GM21447 (cell line): ENCODE data around the gene DUSP6.

Experiments
- ATAC-seq: cut with Tn5 transposase; IDR thresholded peaks from one replicate; pipeline ENCODE4 v1.9.1; 2021; ENCODE audit not compliant: unreplicated experiment

DUSP6 gene

GRCh38 chr12:89373763-89374572 lies 21.7 kb upstream of the DUSP6 start:
- no peak for ATAC-seq

- ATAC-seq, result no peak
These were observed 20.5 kb upstream of the DUSP6 start for GRCh38 chr12:89372584-89373370.

- no peak for ATAC-seq
These were observed 18.5 kb upstream of the DUSP6 start for GRCh38 chr12:89370850-89371249.

GRCh38 chr12:89370421-89370831 lies 18.1 kb upstream of the DUSP6 start:
- no peak for ATAC-seq

- no peak for ATAC-seq
These were observed 16.9 kb upstream of the DUSP6 start for GRCh38 chr12:89369166-89369565.

- no peak for ATAC-seq
These were observed 16.1 kb upstream of the DUSP6 start for GRCh38 chr12:89368391-89368790.

GRCh38 chr12:89366676-89367364 lies 14.5 kb upstream of the DUSP6 start:
- ATAC-seq, result no peak

GRCh38 chr12:89364631-89365030 lies 12.3 kb upstream of the DUSP6 start:
- no peak for ATAC-seq

- no peak for ATAC-seq
These were observed 11.8 kb upstream of the DUSP6 start for GRCh38 chr12:89364058-89364457.

GRCh38 chr12:89363582-89363981 lies 11.3 kb upstream of the DUSP6 start:
- ATAC-seq, result no peak

GRCh38 chr12:89363084-89363483 lies 10.8 kb upstream of the DUSP6 start:
- ATAC-seq, result no peak

- no peak for ATAC-seq
These were observed 7.3 kb upstream of the DUSP6 start for GRCh38 chr12:89359615-89360014.

GRCh38 chr12:89358805-89359204 lies 6.5 kb upstream of the DUSP6 start:
- ATAC-seq, result no peak

- ATAC-seq, result no peak
These were observed 5.0 kb upstream of the DUSP6 start for GRCh38 chr12:89357297-89357730.

GRCh38 chr12:89356069-89356665 lies 3.9 kb upstream of the DUSP6 start:
- no peak for ATAC-seq

- no peak for ATAC-seq
These were observed 3.2 kb upstream of the DUSP6 start for GRCh38 chr12:89355243-89356068.

- ATAC-seq, result no peak
These were observed 2.3 kb upstream of the DUSP6 start for GRCh38 chr12:89354612-89355067.

GRCh38 chr12:89353823-89354611 lies 1.7 kb upstream of the DUSP6 start:
- peak; percentile 34 for ATAC-seq

GRCh38 chr12:89353188-89353822 lies 1.0 kb upstream of the DUSP6 start:
- no peak for ATAC-seq
